Stimulated activated CD4-positive, alpha-beta T cell treated with anti-CD3 and anti-CD28 coated beads, Interleukin-15, amount 100 ng/mL, for 1 hour (primary cell): Measurements from ENCODE around the gene GPR78.
"Not testable (repeated sequence)": the region's sequence is repeated elsewhere in the genome, so short reads cannot be mapped to it uniquely, and the experiment has no call there.

ENCODE experiments used
- DNase-seq, 2 donors: peaks; one replicate each; pipeline ENCODE4 v3.0.0-alpha.2; 2020; ENCODE audit warnings: low read depth in 1 of 2, low spot score in 1 of 2

The GPR78 gene

GRCh38 chr4:8614365-8615193 lies 34.4 kb downstream of the GPR78 start:
- DNase-seq, result no peak

DNA sequence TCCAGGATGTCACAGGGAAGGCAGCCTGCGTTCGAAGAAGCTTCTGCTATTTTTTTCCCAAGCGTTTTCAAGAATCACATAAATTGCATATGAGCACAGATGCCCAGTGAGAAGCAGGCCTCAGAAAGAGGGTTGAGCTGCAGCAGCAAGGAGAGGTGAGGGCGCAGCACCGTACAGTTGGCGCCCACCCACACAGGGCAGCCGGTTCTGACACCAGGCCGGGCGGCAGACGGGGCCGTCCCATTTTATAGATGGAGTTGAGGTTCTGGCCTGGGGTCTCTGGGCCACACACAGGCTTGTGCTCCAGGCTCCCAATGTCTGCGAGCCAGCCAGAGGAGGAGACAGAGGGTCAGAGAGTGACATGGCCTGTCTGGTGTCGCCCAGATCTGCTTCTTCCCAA lies 35.2 kb downstream of the GPR78 start:
- DNase-seq, result no peak

GRCh38 chr4:8615921-8616787 lies 36.0 kb downstream of the GPR78 start:
- DNase-seq, result no peak

GRCh38 chr4:8616831-8617230 lies 36.6 kb downstream of the GPR78 start:
- no peak for DNase-seq

DNA sequence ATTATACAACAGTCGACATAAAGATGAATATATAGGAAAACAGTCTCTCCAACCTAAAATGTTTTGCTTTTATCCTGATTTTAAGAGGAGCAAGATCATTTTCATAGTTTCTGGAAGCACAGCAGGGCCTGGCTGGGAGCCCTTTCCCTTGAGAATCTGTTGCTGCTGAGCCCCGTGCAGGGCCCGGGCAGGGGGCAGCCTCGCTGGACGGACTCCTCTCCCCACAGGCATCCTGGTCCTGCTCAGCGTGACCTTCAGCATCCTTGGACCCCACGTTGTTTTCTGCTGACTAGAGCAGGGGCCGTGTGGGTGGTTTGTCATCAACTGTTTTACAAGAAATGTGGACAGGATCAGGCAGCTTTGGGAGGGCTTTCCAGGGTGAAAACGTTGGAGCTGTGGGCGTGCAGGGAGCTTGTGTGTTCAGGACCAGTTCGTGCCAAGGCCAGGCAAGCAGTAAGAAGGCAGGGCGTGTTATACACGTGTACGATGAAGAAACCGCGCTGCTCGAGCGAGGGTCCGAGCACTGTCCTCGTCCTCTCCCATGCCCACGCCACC lies 37.4 kb downstream of the GPR78 start:
- DNase-seq, result no peak

DNA sequence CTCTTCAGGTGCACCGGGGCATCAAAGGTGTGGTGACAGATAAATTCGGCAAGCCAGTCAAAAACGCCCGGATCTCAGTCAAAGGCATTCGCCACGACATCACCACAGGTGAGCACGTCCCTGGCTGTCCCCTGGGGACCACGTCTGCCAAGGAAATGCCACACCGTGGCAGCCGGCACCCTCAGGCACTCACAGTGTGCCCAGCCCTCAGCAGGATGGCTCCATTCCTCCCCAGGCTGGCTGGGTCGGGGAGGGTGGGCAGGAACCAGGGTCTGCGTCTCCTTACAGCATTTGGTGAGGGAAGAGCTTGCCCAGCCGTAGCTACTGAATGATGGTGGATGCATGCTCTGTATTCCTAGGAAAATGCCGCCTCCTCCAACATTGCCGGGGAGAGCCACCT lies 38.2 kb downstream of the GPR78 start:
- no peak for DNase-seq

DNA sequence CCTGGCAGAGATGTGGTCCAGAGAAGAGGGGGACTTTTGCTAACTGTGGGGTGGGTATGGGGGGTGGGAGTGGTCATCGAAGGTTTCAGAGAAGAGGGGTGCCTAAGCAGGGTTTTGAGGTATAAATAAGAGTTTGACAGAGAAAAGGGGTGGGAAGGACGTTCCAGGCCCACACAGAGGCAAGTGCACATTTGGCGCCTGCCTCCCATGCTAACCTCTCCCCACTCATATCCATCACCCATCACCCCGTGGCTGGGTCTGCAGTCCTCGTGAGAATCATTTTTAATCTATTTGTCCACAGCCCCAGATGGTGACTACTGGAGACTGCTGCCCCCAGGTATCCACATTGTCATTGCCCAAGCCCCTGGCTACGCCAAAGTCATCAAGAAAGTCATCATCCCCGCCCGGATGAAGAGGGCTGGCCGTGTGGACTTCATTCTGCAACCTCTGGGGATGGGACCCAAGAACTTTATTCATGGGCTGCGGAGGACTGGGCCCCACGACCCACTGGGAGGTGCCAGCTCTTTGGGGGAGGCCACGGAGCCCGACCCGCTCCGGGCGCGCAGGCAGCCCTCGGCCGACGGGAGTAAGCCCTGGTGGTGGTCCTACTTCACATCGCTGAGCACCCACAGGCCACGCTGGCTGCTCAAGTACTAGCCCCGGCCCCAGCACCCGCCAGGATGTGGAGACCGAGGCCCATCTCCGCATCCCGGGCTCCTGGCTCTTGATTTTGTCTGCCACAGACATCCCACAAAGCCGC lies 38.9 kb downstream of the GPR78 start:
- DNase-seq, result no peak

DNA sequence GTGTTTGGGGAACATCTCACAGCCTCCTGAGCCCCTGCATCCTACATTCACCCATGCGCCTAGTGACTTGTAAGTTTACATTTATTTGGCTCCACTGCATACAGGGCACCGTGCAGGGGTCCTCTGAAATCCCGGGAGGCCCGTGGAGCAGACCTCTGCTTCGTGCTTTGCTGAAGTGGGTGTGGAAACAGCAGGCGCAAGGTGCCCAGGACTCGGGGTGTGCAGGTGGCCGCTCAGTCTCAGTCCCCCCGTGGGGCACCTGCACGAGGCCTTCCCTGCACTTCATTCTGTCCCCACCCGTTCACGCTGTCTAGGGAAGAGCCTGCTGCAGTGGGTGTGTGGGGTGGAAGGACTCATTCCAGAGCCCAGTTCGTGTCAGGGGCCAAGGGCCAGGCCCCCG lies 40.9 kb downstream of the GPR78 start:
- not testable (repeated sequence) for DNase-seq

DNA sequence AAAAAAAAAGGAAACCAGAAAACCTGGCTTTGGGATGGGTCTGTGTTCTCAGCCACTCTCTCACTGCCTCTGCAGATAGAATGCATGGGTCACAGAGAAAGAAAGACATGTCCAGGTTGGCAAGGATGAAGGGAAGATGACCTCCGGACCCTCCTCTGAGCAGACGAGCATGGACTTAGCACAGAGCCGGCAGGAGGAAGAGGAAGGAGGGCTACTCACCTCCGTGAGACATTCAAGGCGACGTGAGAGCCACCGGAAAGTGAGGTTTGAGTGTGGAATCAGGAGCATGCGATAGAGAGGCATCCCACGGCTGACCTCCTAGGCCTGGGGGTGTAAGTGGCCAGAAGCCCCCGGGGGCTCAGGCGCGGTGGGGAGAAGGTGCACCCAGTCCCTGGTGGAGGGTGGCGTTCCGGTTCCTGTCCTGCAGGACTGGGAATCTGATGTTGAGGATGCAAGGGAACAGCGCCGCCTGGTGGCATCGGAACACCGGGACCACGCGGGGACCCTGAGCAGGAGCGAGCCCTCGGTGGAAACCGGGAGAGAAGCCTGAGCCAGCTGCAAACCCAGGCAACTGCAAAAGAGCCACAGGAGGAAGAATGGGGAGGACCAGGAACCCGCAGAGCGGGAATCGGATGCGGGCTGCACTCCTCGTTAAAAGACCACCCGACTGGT lies 44.5 kb downstream of the GPR78 start:
- DNase-seq, result not testable (repeated sequence)

DNA sequence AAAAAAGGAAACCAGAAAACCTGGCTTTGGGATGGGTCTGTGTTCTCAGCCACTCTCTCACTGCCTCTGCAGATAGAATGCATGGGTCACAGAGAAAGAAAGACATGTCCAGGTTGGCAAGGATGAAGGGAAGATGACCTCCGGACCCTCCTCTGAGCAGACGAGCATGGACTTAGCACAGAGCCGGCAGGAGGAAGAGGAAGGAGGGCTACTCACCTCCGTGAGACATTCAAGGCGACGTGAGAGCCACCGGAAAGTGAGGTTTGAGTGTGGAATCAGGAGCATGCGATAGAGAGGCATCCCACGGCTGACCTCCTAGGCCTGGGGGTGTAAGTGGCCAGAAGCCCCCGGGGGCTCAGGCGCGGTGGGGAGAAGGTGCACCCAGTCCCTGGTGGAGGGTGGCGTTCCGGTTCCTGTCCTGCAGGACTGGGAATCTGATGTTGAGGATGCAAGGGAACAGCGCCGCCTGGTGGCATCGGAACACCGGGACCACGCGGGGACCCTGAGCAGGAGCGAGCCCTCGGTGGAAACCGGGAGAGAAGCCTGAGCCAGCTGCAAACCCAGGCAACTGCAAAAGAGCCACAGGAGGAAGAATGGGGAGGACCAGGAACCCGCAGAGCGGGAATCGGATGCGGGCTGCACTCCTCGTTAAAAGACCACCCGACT lies 50.2 kb downstream of the GPR78 start:
- not testable (repeated sequence) for DNase-seq

- DNase-seq, result not testable (repeated sequence)
These were observed 51.7 kb downstream of the GPR78 start for GRCh38 chr4:8631896-8632295.

GRCh38 chr4:8634773-8635172 lies 54.6 kb downstream of the GPR78 start:
- not testable (repeated sequence) for DNase-seq

DNA sequence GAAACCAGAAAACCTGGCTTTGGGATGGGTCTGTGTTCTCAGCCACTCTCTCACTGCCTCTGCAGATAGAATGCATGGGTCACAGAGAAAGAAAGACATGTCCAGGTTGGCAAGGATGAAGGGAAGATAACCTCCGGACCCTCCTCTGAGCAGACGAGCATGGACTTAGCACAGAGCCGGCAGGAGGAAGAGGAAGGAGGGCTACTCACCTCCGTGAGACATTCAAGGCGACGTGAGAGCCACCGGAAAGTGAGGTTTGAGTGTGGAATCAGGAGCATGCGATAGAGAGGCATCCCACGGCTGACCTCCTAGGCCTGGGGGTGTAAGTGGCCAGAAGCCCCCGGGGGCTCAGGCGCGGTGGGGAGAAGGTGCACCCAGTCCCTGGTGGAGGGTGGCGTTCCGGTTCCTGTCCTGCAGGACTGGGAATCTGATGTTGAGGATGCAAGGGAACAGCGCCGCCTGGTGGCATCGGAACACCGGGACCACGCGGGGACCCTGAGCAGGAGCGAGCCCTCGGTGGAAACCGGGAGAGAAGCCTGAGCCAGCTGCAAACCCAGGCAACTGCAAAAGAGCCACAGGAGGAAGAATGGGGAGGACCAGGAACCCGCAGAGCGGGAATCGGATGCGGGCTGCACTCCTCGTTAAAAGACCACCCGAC lies 55.8 kb downstream of the GPR78 start:
- DNase-seq, result not testable (repeated sequence)
